K562 (cell line): Measurements from ENCODE around the gene TRIM32. TPM values are rescaled to one million over a fixed set of nuclear protein-coding genes. Genes with fewer than 3 reads are reported as not detected.

Source experiments
- CBX1 ChIP-seq: sonication (generic); IDR thresholded peaks from 2 replicates; pipeline ENCODE4 v1.6.1; 2016; ENCODE audit warnings: antibody characterized with exemption, low read depth, mild to moderate bottlenecking
- DIDO1 ChIP-seq: fragments of 450-650 bp; IDR thresholded peaks from 2 replicates; pipeline ENCODE4 v1.6.1; 2016; ENCODE audit warnings: low read depth, missing biosample characterization, missing genetic modification characterization
- DMBX1 ChIP-seq: fragments of 250-450 bp; sonication (Bioruptor Pico); IDR thresholded peaks from 2 replicates; pipeline ENCODE4 v1.8.0; 2022; ENCODE audit warnings: inconsistent platforms, mild to moderate bottlenecking, moderate library complexity, borderline replicate concordance
- SIX5 ChIP-seq, 2 experiments: IDR thresholded peaks; 2 replicates each; pipeline ENCODE4 v1.6.1; 2011; ENCODE audit warnings: low read length in 2 of 2, borderline replicate concordance in 1 of 2, low read depth in 1 of 2, mild to moderate bottlenecking in 1 of 2, moderate library complexity in 1 of 2; ENCODE audit not compliant: insufficient read depth in 1 of 2
- polyA plus RNA-seq, 8 experiments: library from polyadenylated mRNA; depleted of rRNA in 4 of 8; stranded (reverse) in 5 of 8; unstranded in 3 of 8; fragments of >200 nt; fragmentation: Nextera tagmentation in 2 of 8; fragmentation: Illumina TruSeq in 1 of 8; extraction: Ambion mirVana in 2 of 8; extraction: Trizol in 1 of 8; gene quantifications; 2 replicates each; pipeline versions ENCODE4 v1.2.1 to v1.2.3, GENCODE V29; 2011 to 2014; ENCODE audit warnings: inconsistent platforms in 1 of 8, missing spikeins in 1 of 8
- total RNA-seq, 7 experiments: library from RNA; depleted of rRNA in 6 of 7; stranded (reverse); fragments of >200 nt in 6 of 7; fragmentation: Illumina TruSeq in 2 of 7; extraction: Trizol in 2 of 7; gene quantifications; 2 replicates each; pipeline versions ENCODE4 v1.2.1 to v1.2.3, GENCODE V29; 2011 to 2021; ENCODE audit warnings: low replicate concordance in 1 of 7
- TF ChIP-seq, protein P1 (sequence below): sonication (generic); IDR thresholded peaks from 2 replicates; pipeline ENCODE4 v1.6.1; 2016
- TF ChIP-seq, protein P2 (sequence below), 2 experiments: fragments of 450-650 bp in 1 of 2; sonication (generic) in 1 of 2; formaldehyde crosslinking in 1 of 2; IDR thresholded peaks; 2 replicates each; pipeline versions ENCODE4 v1.7.1 to v1.9.0; 2016 to 2022; ENCODE audit warnings: inconsistent platforms in 1 of 2, mild to moderate bottlenecking in 1 of 2, missing genetic modification reagents in 1 of 2

Gene TRIM32
- total and polyA plus RNA-seq, 9 of the 15 experiments (the other 6 are each of a cell fraction or from before 2014, with no cell fraction given) = 3.5 to 9.4 (median 5.9) TPM

- TF ChIP-seq, protein P1, sequence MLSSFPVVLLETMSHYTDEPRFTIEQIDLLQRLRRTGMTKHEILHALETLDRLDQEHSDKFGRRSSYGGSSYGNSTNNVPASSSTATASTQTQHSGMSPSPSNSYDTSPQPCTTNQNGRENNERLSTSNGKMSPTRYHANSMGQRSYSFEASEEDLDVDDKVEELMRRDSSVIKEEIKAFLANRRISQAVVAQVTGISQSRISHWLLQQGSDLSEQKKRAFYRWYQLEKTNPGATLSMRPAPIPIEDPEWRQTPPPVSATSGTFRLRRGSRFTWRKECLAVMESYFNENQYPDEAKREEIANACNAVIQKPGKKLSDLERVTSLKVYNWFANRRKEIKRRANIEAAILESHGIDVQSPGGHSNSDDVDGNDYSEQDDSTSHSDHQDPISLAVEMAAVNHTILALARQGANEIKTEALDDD = peak; percentile 77; the same call in 1 of the 2 replicates
- TF ChIP-seq SIX5 (IDR thresholded peaks at IDR 0.05; ENCODE audit: borderline replicate concordance in 1 of 2, insufficient read depth in 1 of 2, low read depth in 1 of 2, low read length in 2 of 2) (no peak), DIDO1 (tag) (no peak), CBX1 (no peak), DMBX1 (CRISPR knock-in tag) (no peak)
- TF ChIP-seq, protein P2, sequence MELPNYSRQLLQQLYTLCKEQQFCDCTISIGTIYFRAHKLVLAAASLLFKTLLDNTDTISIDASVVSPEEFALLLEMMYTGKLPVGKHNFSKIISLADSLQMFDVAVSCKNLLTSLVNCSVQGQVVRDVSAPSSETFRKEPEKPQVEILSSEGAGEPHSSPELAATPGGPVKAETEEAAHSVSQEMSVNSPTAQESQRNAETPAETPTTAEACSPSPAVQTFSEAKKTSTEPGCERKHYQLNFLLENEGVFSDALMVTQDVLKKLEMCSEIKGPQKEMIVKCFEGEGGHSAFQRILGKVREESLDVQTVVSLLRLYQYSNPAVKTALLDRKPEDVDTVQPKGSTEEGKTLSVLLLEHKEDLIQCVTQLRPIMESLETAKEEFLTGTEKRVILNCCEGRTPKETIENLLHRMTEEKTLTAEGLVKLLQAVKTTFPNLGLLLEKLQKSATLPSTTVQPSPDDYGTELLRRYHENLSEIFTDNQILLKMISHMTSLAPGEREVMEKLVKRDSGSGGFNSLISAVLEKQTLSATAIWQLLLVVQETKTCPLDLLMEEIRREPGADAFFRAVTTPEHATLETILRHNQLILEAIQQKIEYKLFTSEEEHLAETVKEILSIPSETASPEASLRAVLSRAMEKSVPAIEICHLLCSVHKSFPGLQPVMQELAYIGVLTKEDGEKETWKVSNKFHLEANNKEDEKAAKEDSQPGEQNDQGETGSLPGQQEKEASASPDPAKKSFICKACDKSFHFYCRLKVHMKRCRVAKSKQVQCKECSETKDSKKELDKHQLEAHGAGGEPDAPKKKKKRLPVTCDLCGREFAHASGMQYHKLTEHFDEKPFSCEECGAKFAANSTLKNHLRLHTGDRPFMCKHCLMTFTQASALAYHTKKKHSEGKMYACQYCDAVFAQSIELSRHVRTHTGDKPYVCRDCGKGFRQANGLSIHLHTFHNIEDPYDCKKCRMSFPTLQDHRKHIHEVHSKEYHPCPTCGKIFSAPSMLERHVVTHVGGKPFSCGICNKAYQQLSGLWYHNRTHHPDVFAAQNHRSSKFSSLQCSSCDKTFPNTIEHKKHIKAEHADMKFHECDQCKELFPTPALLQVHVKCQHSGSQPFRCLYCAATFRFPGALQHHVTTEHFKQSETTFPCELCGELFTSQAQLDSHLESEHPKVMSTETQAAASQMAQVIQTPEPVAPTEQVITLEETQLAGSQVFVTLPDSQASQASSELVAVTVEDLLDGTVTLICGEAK (IDR thresholded peaks at IDR 0.05) = 0 out of 2 replicates have a peak, but pooled peaks have one; percentile 44
- TF ChIP-seq, protein P2 (CRISPR knock-in tag; IDR thresholded peaks at IDR 0.05) = no peak
- TF ChIP-seq, all 486 proteins: peak for 5
Observed at GRCh38 chr9:116691607-116692006, 4.5 kb downstream of the TRIM32 start (continued).
